ENCODE results near the gene ADGRF1.

ADGRF1 gene

DNA sequence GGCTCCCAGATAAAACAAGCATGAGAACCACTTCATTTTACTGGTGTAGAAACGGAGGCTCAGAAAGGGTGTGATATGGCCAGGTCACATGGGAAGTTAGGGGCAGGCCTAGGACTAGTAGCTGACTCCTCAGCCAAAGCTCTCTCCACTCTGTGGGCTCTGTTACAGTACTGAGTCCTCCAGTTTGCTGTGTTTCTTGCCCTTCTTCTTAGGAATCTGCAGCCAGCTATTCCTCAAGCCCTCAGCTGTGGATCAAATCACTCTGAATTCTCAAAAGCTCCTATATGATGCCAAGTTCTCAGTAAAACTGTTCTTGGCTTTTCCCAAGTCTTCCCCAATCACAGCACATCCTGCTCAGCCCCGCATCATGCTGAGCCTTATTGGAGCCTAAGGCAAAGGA is 42.5 kb upstream of the ADGRF1 start:
- Histone ChIP-seq H3K4me3 (replicated peaks; ENCODE audit: insufficient read depth, low read length) (no peak overlapping the region), H3K27ac (replicated peaks) (no peak overlapping the region), H3K27me3 (ENCODE audit: insufficient read depth, poor library complexity, severe bottlenecking) (no peaks in the 10 kb centered on the region)
- TF ChIP-seq GABPA (IDR thresholded peaks at IDR 0.05; ENCODE audit: low read depth) (no peak), SPI1 (IDR thresholded peaks at IDR 0.05; ENCODE audit: borderline replicate concordance, low read depth) (no peak), POLR2AphosphoS5 (IDR thresholded peaks at IDR 0.05; ENCODE audit: low read depth) (no peak)
- TF ChIP-seq, protein P1, sequence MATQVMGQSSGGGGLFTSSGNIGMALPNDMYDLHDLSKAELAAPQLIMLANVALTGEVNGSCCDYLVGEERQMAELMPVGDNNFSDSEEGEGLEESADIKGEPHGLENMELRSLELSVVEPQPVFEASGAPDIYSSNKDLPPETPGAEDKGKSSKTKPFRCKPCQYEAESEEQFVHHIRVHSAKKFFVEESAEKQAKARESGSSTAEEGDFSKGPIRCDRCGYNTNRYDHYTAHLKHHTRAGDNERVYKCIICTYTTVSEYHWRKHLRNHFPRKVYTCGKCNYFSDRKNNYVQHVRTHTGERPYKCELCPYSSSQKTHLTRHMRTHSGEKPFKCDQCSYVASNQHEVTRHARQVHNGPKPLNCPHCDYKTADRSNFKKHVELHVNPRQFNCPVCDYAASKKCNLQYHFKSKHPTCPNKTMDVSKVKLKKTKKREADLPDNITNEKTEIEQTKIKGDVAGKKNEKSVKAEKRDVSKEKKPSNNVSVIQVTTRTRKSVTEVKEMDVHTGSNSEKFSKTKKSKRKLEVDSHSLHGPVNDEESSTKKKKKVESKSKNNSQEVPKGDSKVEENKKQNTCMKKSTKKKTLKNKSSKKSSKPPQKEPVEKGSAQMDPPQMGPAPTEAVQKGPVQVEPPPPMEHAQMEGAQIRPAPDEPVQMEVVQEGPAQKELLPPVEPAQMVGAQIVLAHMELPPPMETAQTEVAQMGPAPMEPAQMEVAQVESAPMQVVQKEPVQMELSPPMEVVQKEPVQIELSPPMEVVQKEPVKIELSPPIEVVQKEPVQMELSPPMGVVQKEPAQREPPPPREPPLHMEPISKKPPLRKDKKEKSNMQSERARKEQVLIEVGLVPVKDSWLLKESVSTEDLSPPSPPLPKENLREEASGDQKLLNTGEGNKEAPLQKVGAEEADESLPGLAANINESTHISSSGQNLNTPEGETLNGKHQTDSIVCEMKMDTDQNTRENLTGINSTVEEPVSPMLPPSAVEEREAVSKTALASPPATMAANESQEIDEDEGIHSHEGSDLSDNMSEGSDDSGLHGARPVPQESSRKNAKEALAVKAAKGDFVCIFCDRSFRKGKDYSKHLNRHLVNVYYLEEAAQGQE (IDR thresholded peaks at IDR 0.05; ENCODE audit: insufficient replicate concordance, low read depth): no peak
- TF ChIP-seq, protein P2, sequence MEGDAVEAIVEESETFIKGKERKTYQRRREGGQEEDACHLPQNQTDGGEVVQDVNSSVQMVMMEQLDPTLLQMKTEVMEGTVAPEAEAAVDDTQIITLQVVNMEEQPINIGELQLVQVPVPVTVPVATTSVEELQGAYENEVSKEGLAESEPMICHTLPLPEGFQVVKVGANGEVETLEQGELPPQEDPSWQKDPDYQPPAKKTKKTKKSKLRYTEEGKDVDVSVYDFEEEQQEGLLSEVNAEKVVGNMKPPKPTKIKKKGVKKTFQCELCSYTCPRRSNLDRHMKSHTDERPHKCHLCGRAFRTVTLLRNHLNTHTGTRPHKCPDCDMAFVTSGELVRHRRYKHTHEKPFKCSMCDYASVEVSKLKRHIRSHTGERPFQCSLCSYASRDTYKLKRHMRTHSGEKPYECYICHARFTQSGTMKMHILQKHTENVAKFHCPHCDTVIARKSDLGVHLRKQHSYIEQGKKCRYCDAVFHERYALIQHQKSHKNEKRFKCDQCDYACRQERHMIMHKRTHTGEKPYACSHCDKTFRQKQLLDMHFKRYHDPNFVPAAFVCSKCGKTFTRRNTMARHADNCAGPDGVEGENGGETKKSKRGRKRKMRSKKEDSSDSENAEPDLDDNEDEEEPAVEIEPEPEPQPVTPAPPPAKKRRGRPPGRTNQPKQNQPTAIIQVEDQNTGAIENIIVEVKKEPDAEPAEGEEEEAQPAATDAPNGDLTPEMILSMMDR (IDR thresholded peaks at IDR 0.05; ENCODE audit: insufficient read depth, low read length): no peak
- no peak for DNase-seq (ENCODE audit: low read depth in 1 of 2, low spot score in 1 of 2)

DNA sequence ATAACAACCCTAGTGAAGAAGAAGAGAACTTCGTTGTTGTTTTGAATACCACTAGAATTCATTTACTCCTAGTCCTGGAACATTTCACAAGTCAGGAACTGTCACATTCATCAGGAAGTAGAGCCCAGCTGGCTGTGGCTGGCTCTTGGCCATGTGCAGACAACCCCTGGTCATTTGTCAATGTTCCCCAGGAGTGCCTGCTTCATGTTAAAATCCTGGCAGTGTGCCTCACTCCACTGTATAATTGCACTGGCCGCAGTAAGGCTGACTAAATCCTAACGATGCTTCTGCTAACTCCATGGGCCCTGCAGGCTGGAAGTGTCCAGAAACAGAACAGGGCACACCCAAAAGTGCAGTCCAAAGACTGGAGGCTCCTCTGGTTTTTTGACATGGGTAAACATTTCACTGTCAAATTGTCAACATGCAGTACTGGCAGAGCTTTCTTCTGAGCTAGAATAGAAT is 41.5 kb upstream of the ADGRF1 start:
- Histone ChIP-seq H3K27ac (replicated peaks) (no peak overlapping the region), H3K27me3 (ENCODE audit: insufficient read depth, poor library complexity, severe bottlenecking) (no peaks in the 10 kb centered on the region), H3K4me3 (replicated peaks; ENCODE audit: insufficient read depth, low read length) (no peak overlapping the region)
- no peak for TF ChIP-seq GABPA (IDR thresholded peaks at IDR 0.05; ENCODE audit: low read depth)
- TF ChIP-seq, protein P2 (IDR thresholded peaks at IDR 0.05; ENCODE audit: insufficient read depth, low read length): no peak
- TF ChIP-seq SPI1 (IDR thresholded peaks at IDR 0.05; ENCODE audit: borderline replicate concordance, low read depth): no peak
- no peak for DNase-seq (ENCODE audit: low read depth in 1 of 2, low spot score in 1 of 2)

DNA sequence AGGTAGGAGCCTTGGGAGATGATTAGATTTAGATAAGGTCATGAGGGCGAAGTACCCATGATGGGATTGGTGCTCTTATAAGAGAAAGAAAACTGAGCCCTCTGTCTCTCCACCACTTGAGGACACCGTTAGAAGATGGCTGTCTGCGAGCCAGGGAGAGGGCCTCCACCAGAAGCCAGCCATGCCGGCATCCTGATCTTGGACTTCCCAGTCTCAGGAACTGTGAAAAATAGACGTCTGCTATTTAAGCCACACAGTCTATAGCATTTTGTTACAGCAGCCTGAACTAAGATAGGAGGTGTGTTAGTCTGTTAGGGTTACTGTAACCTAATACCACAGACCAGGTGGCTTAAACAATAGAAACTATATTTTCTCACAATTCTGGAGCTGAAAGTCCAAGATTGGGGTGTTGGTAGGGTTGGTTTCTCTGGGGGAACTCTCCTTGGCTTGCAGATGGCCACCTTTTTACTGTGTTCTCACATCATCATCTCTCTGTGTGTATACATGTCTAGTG is 38.0 kb upstream of the ADGRF1 start:
- TF ChIP-seq GABPA (IDR thresholded peaks at IDR 0.05; ENCODE audit: low read depth): no peak
- TF ChIP-seq POLR2AphosphoS5 (IDR thresholded peaks at IDR 0.05; ENCODE audit: low read depth): no peak
- no peak for TF ChIP-seq SPI1 (IDR thresholded peaks at IDR 0.05; ENCODE audit: borderline replicate concordance, low read depth)
- TF ChIP-seq, protein P2 (IDR thresholded peaks at IDR 0.05; ENCODE audit: insufficient read depth, low read length): no peak
- TF ChIP-seq, protein P1 (IDR thresholded peaks at IDR 0.05; ENCODE audit: insufficient replicate concordance, low read depth): no peak
- Histone ChIP-seq H3K27me3 (ENCODE audit: insufficient read depth, poor library complexity, severe bottlenecking) (peaks cover 13% of the 10 kb centered on the region), H3K27ac (replicated peaks) (no peak overlapping the region), H3K4me3 (replicated peaks; ENCODE audit: insufficient read depth, low read length) (no peak overlapping the region)
- no peak for DNase-seq (ENCODE audit: low read depth in 1 of 2, low spot score in 1 of 2)

DNA sequence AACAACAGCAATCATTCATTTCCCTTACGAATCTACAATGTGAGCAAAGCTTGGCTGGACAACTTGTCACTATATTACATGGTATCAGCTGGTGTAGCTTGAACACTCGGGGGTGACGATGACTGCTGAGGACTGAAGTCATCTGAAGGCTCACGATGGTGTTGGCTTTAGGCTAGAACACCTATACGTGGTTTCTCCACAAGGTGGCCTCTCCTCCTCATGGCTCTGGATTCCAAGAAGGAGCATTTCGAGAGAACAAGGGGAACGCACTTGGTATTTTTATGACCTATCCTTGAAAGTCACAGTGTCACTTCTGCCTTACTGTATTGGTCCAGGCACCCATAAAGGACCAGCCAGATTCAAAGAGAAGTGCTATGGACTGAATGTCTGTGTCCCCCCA is 37.5 kb upstream of the ADGRF1 start:
- no peak overlapping the region for H3K27ac ChIP-seq (replicated peaks)
- DNase-seq (ENCODE audit: low read depth in 1 of 2, low spot score in 1 of 2): no peak
- H3K27me3 ChIP-seq (ENCODE audit: insufficient read depth, poor library complexity, severe bottlenecking): peaks cover 13% of the 10 kb centered on the region
- H3K4me3 ChIP-seq (replicated peaks; ENCODE audit: insufficient read depth, low read length): no peak overlapping the region
- TF ChIP-seq, protein P2 (IDR thresholded peaks at IDR 0.05; ENCODE audit: insufficient read depth, low read length): no peak

Data from HL-60 (cell line).